GM12891 (cell line): ENCODE measurements around the gene NINJ1.

Experiments used
- PAX5 ChIP-seq: IDR thresholded peaks from 2 replicates; pipeline ENCODE4 v1.6.1; 2011; ENCODE audit warnings: low read length, moderate library complexity, mild to moderate bottlenecking; ENCODE audit not compliant: insufficient read depth, severe bottlenecking
- POLR2A ChIP-seq: IDR thresholded peaks from 2 replicates; pipeline ENCODE4 v1.6.1; 2011; ENCODE audit warnings: low read depth, low read length, control low read depth
- POLR2AphosphoS5 ChIP-seq: IDR thresholded peaks from 2 replicates; pipeline ENCODE4 v1.6.1; 2011; ENCODE audit warnings: low read depth, low read length, control low read depth

DNA sequence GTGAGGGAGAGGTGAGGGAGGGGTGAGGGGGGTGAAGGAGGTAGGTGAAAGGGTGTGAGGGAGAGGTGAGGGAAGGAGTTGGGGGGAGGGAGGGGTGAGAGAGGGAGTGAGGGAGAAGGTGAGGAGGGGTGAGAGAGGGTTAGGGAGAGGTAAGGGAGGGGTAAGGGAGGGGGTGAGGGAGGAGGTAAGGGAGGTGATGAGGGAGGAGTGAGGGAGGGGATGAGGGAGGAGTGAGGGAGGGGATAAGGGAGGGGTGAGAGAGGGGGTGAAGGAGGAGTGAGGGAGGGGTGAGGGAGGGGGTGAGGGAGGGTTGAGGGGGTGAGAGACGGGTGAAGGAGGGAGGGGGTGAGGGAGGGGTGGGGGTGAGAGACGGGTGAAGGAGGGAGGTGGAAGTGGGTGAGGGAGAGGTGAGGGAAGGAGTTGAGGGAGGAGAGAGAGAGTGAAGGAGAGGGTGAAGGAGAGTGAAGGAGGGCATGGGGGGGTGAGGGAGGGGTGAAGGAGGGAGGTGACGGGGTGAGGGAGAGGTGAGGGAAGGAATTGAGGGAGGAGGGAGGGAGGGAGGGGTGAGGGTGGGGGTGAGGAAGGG lies 18.5 kb downstream of the NINJ1 start:
- TF ChIP-seq POLR2A (no peak), POLR2AphosphoS5 (no peak), PAX5 (no peak)
